Keratinocyte (primary cell): ENCODE results near the gene GTF2H2C_2.
"Not testable (repeated sequence)": the region's sequence is repeated elsewhere in the genome, so short reads cannot be mapped to it uniquely, and the experiment has no call there.

Experiments
- DNase-seq: peaks from one replicate; pipeline ENCODE4 v3.0.0-alpha.2; 2011; ENCODE audit warnings: low read depth, missing footprints, low spot score
- FAIRE-seq: peaks from 2 replicates; lab custom pipeline; 2011; peaks lifted over from hg19 to GRCh38; lab: Jason Lieb, UNC
- H2AFZ ChIP-seq: 2 replicates; pipeline ENCODE4 v1.6.0; 2012; ENCODE audit warnings: low read length, control low read depth, inconsistent platforms; ENCODE audit not compliant: control insufficient read depth
- H3K27ac ChIP-seq: 2 replicates; pipeline ENCODE4 v1.5.1; 2011; ENCODE audit warnings: low read length; ENCODE audit not compliant: control insufficient read depth, insufficient read depth
- H3K27me3 ChIP-seq: 3 replicates; pipeline ENCODE4 v1.6.0; 2011; ENCODE audit warnings: low read length; ENCODE audit not compliant: control insufficient read depth, insufficient read depth; ENCODE audit errors: extremely low read depth
- H3K36me3 ChIP-seq, 2 experiments: 2 replicates in 1 of 2; 3 replicates in 1 of 2; pipeline ENCODE4 v1.5.1; 2011; ENCODE audit warnings: low read length in 2 of 2, mild to moderate bottlenecking in 1 of 2; ENCODE audit not compliant: control insufficient read depth in 2 of 2, insufficient read depth in 2 of 2; ENCODE audit errors: extremely low read depth in 1 of 2
- H3K4me1 ChIP-seq: 3 replicates; pipeline ENCODE4 v1.5.1; 2011; ENCODE audit warnings: low read length; ENCODE audit not compliant: control insufficient read depth, insufficient read depth; ENCODE audit errors: extremely low read depth
- H3K4me2 ChIP-seq: 3 replicates; pipeline ENCODE4 v1.6.0; 2011; ENCODE audit warnings: low read depth, low read length; ENCODE audit not compliant: control insufficient read depth, insufficient read depth; ENCODE audit errors: extremely low read depth
- H3K4me3 ChIP-seq, 3 experiments: fragments of 200-600 bp in 1 of 3; sonication (generic) in 1 of 3; 2 replicates in 2 of 3; 3 replicates in 1 of 3; pipeline ENCODE4 v1.5.1; 2011 to 2016; ENCODE audit warnings: low read length in 3 of 3, mild to moderate bottlenecking in 3 of 3, control low read depth in 2 of 3, inconsistent platforms in 1 of 3, low read depth in 1 of 3, mixed read lengths in 1 of 3, mixed run types in 1 of 3, moderate library complexity in 1 of 3; ENCODE audit not compliant: control insufficient read depth in 2 of 3, insufficient read depth in 2 of 3; ENCODE audit errors: extremely low read depth in 1 of 3
- H3K79me2 ChIP-seq: 2 replicates; pipeline ENCODE4 v1.6.0; 2012; ENCODE audit warnings: low read length; ENCODE audit not compliant: control insufficient read depth, insufficient read depth
- H3K9ac ChIP-seq: 3 replicates; pipeline ENCODE4 v1.6.0; 2011; ENCODE audit warnings: low read length; ENCODE audit not compliant: control insufficient read depth, insufficient read depth; ENCODE audit errors: extremely low read depth
- H3K9me1 ChIP-seq: 3 replicates; pipeline ENCODE4 v1.6.0; 2011; ENCODE audit warnings: low read length; ENCODE audit not compliant: control insufficient read depth, insufficient read depth; ENCODE audit errors: extremely low read depth
- H3K9me3 ChIP-seq: 2 replicates; pipeline ENCODE4 v1.5.1; 2012; ENCODE audit warnings: low read depth, low read length; ENCODE audit not compliant: control insufficient read depth
- H4K20me1 ChIP-seq: 3 replicates; pipeline ENCODE4 v1.6.0; 2011; ENCODE audit warnings: low read length; ENCODE audit not compliant: control insufficient read depth, insufficient read depth; ENCODE audit errors: extremely low read depth
- dilution Hi-C: fragments of 300-500 bp; cut with MboI; formaldehyde crosslinking; loops from one replicate; pipeline ENCODE4 v1.7.0; 2020; ENCODE audit warnings: low sequenced_read_pairs; ENCODE audit not compliant: extremely low pct_ligation_motif_present

Gene GTF2H2C_2

GRCh38 chr5:70464019-70464637, 49.0 kb downstream of the GTF2H2C_2 start:
- H2AFZ ChIP-seq, dilution Hi-C loops, H3K27ac ChIP-seq, H3K4me3 ChIP-seq, H3K9ac ChIP-seq, H3K4me2 ChIP-seq, H4K20me1 ChIP-seq, H3K27me3 ChIP-seq, DNase-seq, H3K9me1 ChIP-seq, H3K79me2 ChIP-seq, H3K4me1 ChIP-seq, H3K9me3 ChIP-seq, H3K36me3 ChIP-seq, FAIRE-seq: not testable (repeated sequence)

DNA sequence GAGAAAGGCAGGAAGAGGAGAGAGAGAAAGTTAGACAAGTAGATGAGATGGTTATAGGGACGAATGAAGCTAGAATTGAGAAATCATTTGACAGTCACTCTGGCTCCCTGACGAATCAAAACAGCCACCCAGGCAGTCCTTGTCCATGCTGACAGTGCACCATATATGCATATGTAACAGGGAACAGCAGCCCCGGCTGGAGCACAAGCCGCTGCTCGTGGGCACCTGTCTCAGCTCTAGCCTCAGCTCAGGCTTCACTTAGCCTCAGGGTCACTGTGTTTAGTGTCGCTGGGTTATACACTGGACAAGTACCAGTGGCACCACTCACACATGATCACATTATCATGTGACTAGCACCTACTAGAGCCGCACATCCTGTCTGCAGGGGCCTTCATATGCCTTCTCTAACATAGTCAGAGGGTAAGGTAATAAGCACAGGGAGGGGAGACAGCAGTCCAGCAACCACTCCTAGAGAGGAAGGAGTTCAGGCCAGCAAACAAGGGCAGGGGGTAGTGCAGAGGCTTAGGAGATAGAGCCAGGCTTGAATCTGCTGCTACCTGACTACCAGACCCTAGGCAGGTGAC, 54.9 kb downstream of the GTF2H2C_2 start:
- not testable (repeated sequence) for FAIRE-seq

More for the DNA sequence above, 54.9 kb downstream of the GTF2H2C_2 start:
- H3K79me2 ChIP-seq, H3K27ac ChIP-seq, H3K9ac ChIP-seq, dilution Hi-C loops, H3K4me3 ChIP-seq, H3K4me1 ChIP-seq, H3K27me3 ChIP-seq, DNase-seq, H3K9me1 ChIP-seq, H3K9me3 ChIP-seq, H3K36me3 ChIP-seq, H4K20me1 ChIP-seq, H3K4me2 ChIP-seq, H2AFZ ChIP-seq: not testable (repeated sequence)
